Measurements from ENCODE around the gene CYP17A1. TPM values are rescaled to one million over a fixed set of nuclear protein-coding genes. Genes with fewer than 3 reads are reported as not detected.
"Not testable (repeated sequence)": the region's sequence is repeated elsewhere in the genome, so short reads cannot be mapped to it uniquely, and the experiment has no call there.

CYP17A1 gene
- total and polyA plus RNA-seq, 2 experiments from 2014 or later: not detected

- TF ChIP-seq ETS1 (IDR thresholded peaks at IDR 0.05): no peak
- no peak for TF ChIP-seq STAT1 (IDR thresholded peaks at IDR 0.05; ENCODE audit: unreplicated experiment)
- no peak for TF ChIP-seq CTCF (conservative IDR thresholded peaks at IDR 0.05; ENCODE audit: low read depth in 2 of 2)
- TF ChIP-seq EZH2phosphoT487 (IDR thresholded peaks at IDR 0.05; ENCODE audit: unreplicated experiment): no peak
- no peak for TF ChIP-seq ZNF331 (CRISPR knock-in tag; IDR thresholded peaks at IDR 0.05; ENCODE audit: low read depth)
- no peak for TF ChIP-seq CREB1 (CRISPR knock-in tag; IDR thresholded peaks at IDR 0.05; ENCODE audit: low read depth)
- TF ChIP-seq, protein P1, sequence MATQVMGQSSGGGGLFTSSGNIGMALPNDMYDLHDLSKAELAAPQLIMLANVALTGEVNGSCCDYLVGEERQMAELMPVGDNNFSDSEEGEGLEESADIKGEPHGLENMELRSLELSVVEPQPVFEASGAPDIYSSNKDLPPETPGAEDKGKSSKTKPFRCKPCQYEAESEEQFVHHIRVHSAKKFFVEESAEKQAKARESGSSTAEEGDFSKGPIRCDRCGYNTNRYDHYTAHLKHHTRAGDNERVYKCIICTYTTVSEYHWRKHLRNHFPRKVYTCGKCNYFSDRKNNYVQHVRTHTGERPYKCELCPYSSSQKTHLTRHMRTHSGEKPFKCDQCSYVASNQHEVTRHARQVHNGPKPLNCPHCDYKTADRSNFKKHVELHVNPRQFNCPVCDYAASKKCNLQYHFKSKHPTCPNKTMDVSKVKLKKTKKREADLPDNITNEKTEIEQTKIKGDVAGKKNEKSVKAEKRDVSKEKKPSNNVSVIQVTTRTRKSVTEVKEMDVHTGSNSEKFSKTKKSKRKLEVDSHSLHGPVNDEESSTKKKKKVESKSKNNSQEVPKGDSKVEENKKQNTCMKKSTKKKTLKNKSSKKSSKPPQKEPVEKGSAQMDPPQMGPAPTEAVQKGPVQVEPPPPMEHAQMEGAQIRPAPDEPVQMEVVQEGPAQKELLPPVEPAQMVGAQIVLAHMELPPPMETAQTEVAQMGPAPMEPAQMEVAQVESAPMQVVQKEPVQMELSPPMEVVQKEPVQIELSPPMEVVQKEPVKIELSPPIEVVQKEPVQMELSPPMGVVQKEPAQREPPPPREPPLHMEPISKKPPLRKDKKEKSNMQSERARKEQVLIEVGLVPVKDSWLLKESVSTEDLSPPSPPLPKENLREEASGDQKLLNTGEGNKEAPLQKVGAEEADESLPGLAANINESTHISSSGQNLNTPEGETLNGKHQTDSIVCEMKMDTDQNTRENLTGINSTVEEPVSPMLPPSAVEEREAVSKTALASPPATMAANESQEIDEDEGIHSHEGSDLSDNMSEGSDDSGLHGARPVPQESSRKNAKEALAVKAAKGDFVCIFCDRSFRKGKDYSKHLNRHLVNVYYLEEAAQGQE (IDR thresholded peaks at IDR 0.05; ENCODE audit: unreplicated experiment): no peak
- TF ChIP-seq JUNB (IDR thresholded peaks at IDR 0.05; ENCODE audit: unreplicated experiment): no peak
- no peak for TF ChIP-seq POLR2AphosphoS5 (IDR thresholded peaks at IDR 0.05; ENCODE audit: low read depth)
- TF ChIP-seq NANOG (IDR thresholded peaks at IDR 0.05; ENCODE audit: borderline replicate concordance): no peak
- no peak for TF ChIP-seq EZH2 (IDR thresholded peaks at IDR 0.05; ENCODE audit: low read depth, unreplicated experiment)
- no peak for TF ChIP-seq ZNF114 (CRISPR knock-in tag; IDR thresholded peaks at IDR 0.05)
- H3K4me3 ChIP-seq: no peak overlapping the region
Observed at GRCh38 chr10:102845352-102845902, 8.2 kb upstream of the CYP17A1 start.

GRCh38 chr10:102844190-102844776 is 7.1 kb upstream of the CYP17A1 start:
- H3K4me1 ChIP-seq (ENCODE audit: insufficient read depth); ATAC-seq; H2AFZ ChIP-seq; H3K4me3 Mint-ChIP-seq; H3K36me3 ChIP-seq (ENCODE audit: insufficient read depth); H4K20me1 ChIP-seq (replicated peaks; ENCODE audit: insufficient read depth); H3K27ac ChIP-seq (ENCODE audit: low read depth); H3K27ac Mint-ChIP-seq; DNase-seq (ENCODE audit: low spot score); H3K4me2 ChIP-seq; H3K79me2 ChIP-seq (replicated peaks; ENCODE audit: insufficient read depth); H3K4me3 ChIP-seq; H3K27me3 Mint-ChIP-seq (ENCODE audit: insufficient read depth, low read depth, poor library complexity); H3K27me3 ChIP-seq (ENCODE audit: insufficient read depth); H3F3A ChIP-seq (replicated peaks; ENCODE audit: low read depth); H3K36me3 Mint-ChIP-seq (ENCODE audit: low read depth); H3K9me2 ChIP-seq (ENCODE audit: insufficient read depth); H3K4me1 Mint-ChIP-seq: not testable (repeated sequence)
- peaks cover 13% of the 10 kb centered on the region for H3K9me3 Mint-ChIP-seq

More at GRCh38 chr10:102845352-102845902, 8.2 kb upstream of the CYP17A1 start:
- Mint-ChIP-seq H3K9me3 (peaks cover 13% of the 10 kb centered on the region), H3K36me3 (ENCODE audit: low read depth) (no peaks in the 10 kb centered on the region; the same call in 2 of the 3 replicates), H3K27me3 (ENCODE audit: insufficient read depth, low read depth, poor library complexity) (peaks cover 12% of the 10 kb centered on the region), H3K4me1 (peaks cover 3% of the 10 kb centered on the region; the same call in 2 of the 3 replicates), H3K4me3 (no peak overlapping the region), H3K27ac (no peak overlapping the region)
- Histone ChIP-seq H3K27me3 (ENCODE audit: insufficient read depth) (no peaks in the 10 kb centered on the region), H2AFZ (no peak overlapping the region), H3K9me2 (ENCODE audit: insufficient read depth) (no peaks in the 10 kb centered on the region), H3K27ac (ENCODE audit: low read depth) (no peak overlapping the region), H4K20me1 (replicated peaks; ENCODE audit: insufficient read depth) (no peaks in the 10 kb centered on the region), H3K4me1 (ENCODE audit: insufficient read depth) (no peaks in the 10 kb centered on the region), H3K36me3 (ENCODE audit: insufficient read depth) (no peaks in the 10 kb centered on the region), H3K79me2 (replicated peaks; ENCODE audit: insufficient read depth) (no peaks in the 10 kb centered on the region), H3F3A (replicated peaks; ENCODE audit: low read depth) (no peaks in the 10 kb centered on the region), H3K4me2 (no peak overlapping the region)
- DNase-seq (ENCODE audit: low spot score) (no peak), ATAC-seq (no peak)
